Coronary artery (tissue), 2 donors: Measurements from ENCODE around the gene EPHB1.

Source experiments
- DNase-seq: peaks from one replicate; pipeline ENCODE4 v3.0.0-alpha.2; 2017; ENCODE audit warnings: low spot score
- H3K27ac ChIP-seq, 2 donors: fragments of 200-600 bp; sonication (generic); one replicate each; pipeline ENCODE4 v1.5.1; 2016 to 2019
- H3K4me3 ChIP-seq: fragments of 200-600 bp; sonication (generic); 2 replicates; pipeline ENCODE4 v1.5.1; 2016; ENCODE audit warnings: mild to moderate bottlenecking, moderate library complexity
- TF ChIP-seq, protein P1 (sequence below): fragments of 200-600 bp; sonication (generic); IDR thresholded peaks from one replicate; pipeline ENCODE4 v1.5.1; 2019; ENCODE audit warnings: antibody characterized with exemption

EPHB1 gene

DNA sequence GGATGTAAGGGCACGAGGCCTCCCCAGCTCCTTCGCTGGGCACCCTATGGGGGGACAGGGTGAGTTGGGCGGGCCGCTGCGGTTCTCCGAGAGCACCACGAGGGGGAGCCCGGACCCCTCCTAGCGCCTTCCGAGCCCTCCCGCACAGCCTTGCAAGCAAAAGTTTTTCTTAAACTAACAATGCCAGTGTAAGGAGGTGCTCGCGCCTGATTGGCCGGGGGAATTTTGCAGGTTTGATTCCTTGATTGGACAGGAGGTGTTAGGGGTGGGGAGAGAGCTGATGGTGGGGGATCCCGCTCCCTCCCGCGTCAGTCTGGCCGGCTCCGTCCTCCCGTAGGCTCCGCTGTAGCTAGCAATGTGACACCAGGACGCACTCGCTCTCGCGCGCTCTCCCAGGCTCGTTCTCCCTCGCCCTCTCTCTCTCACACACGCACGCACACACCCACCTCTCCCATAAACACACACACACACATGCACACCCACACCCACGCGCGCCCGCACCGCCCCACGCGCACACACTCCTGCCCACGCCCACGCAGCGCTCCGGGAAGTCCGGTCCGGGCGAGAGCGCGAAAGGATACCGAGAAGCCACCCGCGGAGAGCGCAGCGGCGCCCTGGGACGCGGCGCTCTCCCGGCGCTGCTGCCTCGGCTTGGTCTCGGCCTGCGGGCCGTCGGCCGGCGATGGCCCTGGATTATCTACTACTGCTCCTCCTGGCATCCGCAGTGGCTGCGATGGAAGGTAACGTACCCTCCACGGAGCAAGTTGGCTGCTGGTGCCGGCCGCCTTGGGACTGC lies at the start of gene EPHB1:
EPHB1 (plus strand) TSS at position 311 of the 796 bp plus-strand sequence.
- H3K27ac ChIP-seq, result peak within 1 kb of the TSS in 1 of 2 donors; percentile 77
- TF ChIP-seq, protein P1, sequence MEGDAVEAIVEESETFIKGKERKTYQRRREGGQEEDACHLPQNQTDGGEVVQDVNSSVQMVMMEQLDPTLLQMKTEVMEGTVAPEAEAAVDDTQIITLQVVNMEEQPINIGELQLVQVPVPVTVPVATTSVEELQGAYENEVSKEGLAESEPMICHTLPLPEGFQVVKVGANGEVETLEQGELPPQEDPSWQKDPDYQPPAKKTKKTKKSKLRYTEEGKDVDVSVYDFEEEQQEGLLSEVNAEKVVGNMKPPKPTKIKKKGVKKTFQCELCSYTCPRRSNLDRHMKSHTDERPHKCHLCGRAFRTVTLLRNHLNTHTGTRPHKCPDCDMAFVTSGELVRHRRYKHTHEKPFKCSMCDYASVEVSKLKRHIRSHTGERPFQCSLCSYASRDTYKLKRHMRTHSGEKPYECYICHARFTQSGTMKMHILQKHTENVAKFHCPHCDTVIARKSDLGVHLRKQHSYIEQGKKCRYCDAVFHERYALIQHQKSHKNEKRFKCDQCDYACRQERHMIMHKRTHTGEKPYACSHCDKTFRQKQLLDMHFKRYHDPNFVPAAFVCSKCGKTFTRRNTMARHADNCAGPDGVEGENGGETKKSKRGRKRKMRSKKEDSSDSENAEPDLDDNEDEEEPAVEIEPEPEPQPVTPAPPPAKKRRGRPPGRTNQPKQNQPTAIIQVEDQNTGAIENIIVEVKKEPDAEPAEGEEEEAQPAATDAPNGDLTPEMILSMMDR, result peak; percentile 83
- DNase-seq, result peak; percentile 90
- peak within 1 kb of the TSS; percentile 80 for H3K4me3 ChIP-seq

DNA sequence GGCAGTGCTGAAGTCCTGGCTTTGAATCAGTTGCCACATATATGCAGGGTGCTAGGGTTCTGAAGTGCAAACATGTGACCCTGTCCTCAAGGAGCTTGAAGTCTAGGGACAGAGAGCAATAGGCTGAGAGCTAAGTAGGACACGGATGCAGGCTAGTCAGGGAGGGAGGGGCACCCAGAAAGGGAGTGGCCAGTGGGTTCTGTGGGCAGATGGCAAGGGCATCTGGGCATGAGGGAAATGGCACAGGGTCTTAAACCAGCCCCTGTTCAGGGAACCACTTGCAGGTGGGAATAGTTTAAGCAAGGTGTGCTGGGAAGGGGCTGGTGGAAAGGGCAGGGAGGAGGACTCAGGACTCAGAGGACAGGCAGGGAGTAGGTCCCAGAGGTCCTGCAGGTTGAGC lies 46.4 kb upstream of the EPHB1 start:
- Histone ChIP-seq H3K27ac (no peak overlapping the region), H3K4me3 (no peak overlapping the region)
- TF ChIP-seq, protein P1, result no peak
- no peak for DNase-seq

DNA sequence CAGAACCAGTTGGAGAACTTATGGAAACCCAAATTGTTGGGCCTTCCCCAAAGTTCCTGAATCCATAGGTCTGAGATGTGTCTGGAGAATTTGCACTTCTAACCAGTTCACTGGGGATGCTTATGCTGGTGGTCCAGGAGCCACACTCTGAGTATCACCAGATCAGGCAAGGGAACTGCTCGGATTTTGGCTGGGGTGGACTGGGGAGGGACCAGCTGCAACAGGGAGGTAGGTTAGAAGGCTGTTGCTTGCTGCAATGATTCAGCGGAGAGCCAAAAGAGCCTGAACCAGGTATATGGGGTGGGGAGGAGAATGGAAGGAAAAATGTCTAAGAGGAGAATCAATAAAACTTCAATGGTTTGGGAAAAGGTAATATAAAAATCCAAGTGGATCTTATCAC lies 45.9 kb upstream of the EPHB1 start:
- H3K27ac ChIP-seq, result no peak overlapping the region
- DNase-seq, result no peak
- TF ChIP-seq, protein P1, result no peak
- no peak overlapping the region for H3K4me3 ChIP-seq

DNA sequence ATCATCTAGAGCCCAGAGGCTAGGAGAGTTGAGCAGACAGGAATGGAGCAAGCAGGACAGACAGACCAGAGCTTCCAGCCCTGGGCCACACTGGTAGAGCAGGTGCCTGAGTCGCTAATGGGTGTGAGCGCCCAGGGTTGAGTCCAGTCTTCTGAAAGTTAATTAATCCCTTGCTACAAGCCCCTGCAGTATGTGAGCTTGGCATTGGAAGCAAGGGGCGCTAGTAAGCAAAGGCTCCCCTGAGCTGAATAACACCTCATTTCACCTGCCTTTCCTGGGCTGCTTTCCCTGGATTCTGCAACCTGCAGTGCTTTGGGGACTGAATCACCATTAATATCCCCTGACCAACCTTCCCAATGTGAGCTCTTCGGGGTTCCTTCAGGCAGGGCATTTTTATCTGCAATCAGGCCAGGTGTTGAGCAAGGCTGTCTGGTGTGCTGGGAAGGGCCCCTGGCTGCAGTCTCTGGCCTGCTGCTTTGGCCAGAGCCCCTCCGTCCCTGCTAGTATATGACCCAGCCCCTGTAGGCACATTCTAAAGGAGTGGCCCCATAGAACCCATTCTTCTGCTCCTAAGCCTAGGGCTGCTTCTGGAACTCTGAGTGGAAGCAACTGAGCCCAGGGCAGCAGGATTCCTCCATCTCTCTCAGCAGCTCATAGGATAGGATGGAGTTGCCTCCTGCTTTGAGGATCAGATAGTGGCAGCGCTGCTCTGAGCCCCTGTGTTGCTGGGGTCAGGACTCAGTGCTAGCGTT lies 45.1 kb upstream of the EPHB1 start:
- DNase-seq, result no peak

DNA sequence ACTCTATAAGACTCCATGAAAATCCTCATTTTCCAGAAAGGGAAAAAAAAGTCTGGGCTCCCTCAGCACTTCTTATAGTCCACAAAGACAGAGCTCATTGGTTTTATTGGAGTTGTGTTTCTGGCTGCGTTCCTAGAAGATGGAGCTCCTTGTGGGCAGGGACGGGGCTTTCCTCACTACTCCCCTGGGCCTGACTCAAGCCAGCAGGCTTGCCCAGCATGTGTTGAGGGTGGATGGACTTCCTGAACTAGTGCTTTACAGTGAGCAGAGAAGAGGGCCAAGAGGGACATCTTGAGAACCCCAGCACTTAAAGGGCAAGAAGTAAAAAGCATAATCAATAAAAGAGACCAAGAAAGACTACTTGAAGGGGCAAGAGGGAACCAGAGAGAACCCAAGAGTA lies 43.2 kb upstream of the EPHB1 start:
- DNase-seq, result no peak
- TF ChIP-seq, protein P1, result no peak
- no peak overlapping the region for H3K27ac ChIP-seq
- no peak overlapping the region for H3K4me3 ChIP-seq

More for the DNA sequence above, 45.1 kb upstream of the EPHB1 start:
- Histone ChIP-seq H3K4me3 (no peak overlapping the region), H3K27ac (no peak overlapping the region)
- TF ChIP-seq, protein P1, result no peak

DNA sequence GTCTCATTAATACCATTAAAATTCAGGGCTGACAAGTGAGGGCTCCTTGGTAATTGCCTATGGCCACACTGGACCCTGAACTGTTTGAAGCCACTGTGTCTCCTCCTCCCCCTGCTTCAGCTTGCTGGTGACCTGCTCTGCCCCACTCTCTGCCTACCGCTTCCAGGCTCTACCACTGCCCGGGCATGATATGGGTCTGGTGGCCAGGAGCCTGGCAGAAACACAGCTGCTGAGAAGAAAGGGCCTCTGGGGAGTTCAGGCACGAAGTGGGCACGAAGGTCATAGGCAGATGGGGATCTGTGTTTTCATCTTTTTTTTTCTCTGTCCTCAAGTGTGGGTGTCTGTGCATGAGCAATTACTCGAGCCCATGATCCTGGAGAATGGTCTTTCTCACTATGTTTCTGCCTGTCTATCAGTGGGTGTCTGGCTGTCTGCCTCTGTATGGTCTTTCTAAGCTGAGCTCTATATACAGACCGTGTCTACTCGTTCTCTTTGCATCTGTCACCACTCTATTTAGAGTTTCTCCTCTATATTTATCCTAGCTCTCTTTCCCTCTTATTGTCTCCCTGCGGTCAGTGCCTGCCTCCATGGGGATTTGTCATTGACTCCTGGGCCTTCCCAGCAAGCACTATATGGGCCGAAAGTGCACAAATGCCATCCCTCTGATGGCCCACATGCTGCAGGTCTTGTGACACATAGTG lies 42.1 kb upstream of the EPHB1 start:
- TF ChIP-seq, protein P1, result no peak
- no peak overlapping the region for H3K4me3 ChIP-seq
- H3K27ac ChIP-seq, result no peak overlapping the region
- DNase-seq, result no peak
